IPS-18c (cell line): ENCODE data around the gene HAL.

Experiments used
- H3K4me3 ChIP-seq: 2 replicates; pipeline ENCODE4 v1.7.0; 2013; ENCODE audit warnings: low read depth, mild to moderate bottlenecking, low read length, moderate library complexity; ENCODE audit not compliant: insufficient read depth
- H3K9me3 ChIP-seq: one replicate; pipeline ENCODE4 v1.6.1; 2013; ENCODE audit warnings: mild to moderate bottlenecking, low read length, moderate library complexity; ENCODE audit not compliant: control insufficient read depth, insufficient read depth

HAL gene

GRCh38 chr12:95996034-95996658 lies at the start of gene HAL:
Gene HAL (minus strand): TSS chr12:95996344. CDS start chr12:95995910, 434 bp downstream.
- Histone ChIP-seq H3K9me3 (no peaks in the 10 kb centered on the region), H3K4me3 (no peak within 1 kb of the TSS)

DNA sequence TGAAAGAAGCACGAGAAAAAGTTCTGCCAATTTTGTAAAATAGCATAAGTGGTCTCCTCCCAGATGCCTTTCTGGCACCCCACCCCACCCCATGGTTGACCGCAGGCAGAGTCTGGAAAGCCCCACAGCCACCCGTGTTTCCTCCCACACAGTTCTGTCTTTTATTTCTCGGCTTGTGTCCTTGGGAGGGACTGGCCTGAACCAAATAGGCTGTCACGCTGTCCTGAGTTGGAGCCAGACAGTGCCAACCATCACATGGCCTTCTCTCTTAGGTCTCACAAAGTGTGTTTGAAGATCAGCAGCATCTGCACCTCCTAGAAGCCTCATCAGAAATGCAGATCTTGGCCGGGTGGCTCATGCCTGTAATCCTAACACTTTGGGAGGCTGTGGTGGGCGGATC lies 49.4 kb upstream of the HAL start:
- H3K9me3 ChIP-seq: no peaks in the 10 kb centered on the region

DNA sequence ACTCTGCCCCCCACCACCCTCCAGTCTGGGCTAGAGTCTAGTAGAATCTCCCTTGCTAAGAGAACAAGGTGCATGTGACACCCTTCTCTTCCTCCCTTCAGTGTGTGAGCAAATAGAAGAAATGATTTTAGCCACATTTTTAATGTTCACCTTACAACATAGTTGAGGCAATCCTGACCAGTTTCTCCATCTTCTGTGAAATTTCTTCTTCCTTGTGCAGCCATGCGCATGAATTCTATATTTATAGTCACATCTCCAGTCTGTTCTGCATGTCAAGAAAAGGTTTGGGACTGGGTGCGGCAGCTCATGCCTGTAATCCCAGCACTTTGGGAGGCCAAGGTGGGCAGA lies 48.8 kb upstream of the HAL start:
- no peak overlapping the region for H3K4me3 ChIP-seq

More for the DNA sequence above, 49.4 kb upstream of the HAL start:
- H3K4me3 ChIP-seq: no peak overlapping the region

DNA sequence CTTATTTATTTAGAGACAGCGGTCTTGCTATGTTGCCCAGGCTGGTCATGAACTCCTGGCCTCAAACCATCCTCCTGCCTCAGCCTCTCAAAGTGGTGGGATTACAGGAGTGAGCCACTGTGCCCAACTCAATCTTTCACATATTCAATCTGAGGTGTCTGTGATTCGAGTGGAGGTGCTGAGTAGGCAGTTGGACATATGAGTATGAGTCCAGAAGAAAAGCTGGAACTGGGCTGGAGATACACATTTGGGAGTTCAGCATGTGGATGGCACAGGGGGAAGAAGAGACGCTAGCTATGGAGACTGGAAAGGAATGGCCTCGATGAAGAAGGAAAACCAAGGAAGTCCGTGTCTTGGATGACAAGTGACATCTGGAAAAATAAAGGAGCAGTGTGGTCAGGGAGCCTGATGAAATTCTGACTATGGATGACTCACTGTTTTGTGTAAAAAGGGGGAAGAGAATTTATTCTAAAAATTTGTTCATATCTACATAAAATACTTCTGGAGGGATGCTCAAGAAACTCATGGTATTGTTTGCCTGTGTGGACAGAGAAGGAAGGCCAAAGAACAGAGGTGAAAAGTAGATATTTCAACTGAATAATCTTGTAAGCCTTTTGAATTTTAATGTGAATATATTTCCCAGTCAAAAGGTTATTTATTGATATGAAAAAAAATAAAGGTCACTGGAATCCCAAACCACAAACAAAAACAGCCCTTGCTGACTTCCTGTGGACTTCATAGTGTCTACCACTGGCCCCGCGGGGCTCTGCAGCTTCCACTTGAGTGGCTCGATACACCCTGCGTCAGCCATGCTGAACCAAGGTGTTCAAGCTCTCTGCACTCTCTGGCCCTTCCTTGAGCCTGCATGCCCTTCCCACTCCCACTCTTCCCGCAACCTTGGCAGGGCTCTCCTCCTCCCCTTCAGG lies 48.1 kb upstream of the HAL start:
- Histone ChIP-seq H3K9me3 (no peaks in the 10 kb centered on the region), H3K4me3 (no peak overlapping the region)

More for the DNA sequence above, 48.8 kb upstream of the HAL start:
- H3K9me3 ChIP-seq: no peaks in the 10 kb centered on the region

DNA sequence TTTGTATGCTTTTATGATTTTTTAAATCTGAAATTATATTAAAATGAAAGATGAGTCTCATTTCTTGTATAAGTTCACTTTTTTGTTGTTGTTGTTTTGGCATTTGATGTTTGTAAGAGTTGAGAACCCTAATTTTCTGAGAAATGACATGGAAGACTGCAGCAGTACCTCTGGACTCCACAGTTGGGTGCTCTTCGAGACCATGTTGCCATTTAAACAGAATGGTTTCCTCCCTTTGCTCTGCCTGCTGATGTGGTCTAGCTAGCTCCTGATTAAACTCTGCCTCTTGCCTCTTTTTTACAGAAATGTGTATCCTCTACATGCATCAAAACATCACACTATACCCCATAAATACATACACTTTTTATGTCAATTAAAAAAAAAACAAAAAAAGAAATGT lies 45.0 kb upstream of the HAL start:
- Histone ChIP-seq H3K4me3 (no peak overlapping the region), H3K9me3 (no peaks in the 10 kb centered on the region)

DNA sequence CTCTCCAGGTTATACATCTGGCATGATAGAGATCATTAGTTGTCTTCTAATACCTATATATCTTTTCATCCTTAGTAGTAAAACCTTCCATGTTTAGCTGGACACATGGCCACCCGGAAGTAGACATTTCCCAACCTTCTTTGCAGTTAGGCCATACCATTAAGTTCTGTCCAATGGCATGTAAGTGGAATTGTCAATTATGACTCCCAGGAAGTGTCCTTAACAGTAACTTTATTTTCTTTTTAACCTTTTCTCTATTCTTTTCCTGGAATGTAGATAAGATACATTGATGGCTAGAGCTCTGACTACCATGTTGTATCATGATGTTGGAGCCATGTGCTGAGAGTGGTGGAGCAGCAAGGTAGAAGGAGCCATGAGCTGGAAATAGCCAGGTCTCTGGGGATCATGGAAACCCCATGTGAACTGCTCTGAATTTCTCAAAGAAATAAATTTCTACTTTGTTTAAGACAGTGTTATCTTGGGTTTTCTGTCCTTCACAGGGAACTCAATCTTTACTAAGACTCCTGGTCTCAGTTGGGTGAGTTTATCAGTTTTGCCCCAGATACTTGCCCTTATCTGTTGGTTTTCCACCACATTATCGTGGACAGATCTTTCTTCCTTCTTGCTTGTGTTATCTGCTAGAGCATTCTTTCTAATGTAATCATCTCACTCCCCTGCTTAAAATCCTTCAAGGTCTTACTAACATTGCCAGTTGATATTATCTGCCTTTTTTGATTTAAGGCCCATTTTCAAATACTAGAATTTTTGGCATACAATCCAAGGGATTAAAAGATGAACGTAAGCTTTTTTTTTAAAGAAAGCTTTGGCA lies 44.4 kb upstream of the HAL start:
- H3K4me3 ChIP-seq: no peak overlapping the region
- H3K9me3 ChIP-seq: no peaks in the 10 kb centered on the region

DNA sequence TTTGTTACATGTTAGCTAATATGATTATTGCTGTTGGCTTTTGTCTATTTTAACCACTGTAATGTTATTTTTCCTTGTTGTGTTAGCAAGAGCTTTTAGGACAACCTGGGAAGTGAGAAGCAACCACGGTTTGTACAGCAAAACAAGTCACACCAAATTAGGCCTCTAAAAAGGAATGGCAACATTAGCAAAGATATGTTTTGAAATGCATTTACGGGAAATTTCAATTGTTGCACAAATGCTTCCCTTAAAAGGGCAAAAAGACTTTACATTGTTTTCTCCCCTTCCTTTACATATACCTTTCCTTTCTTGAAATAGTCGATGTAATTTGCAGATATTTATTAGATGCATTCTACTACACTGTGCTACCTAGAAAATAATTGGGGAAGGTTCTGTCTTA lies 43.4 kb upstream of the HAL start:
- H3K4me3 ChIP-seq: no peak overlapping the region
- H3K9me3 ChIP-seq: no peaks in the 10 kb centered on the region

DNA sequence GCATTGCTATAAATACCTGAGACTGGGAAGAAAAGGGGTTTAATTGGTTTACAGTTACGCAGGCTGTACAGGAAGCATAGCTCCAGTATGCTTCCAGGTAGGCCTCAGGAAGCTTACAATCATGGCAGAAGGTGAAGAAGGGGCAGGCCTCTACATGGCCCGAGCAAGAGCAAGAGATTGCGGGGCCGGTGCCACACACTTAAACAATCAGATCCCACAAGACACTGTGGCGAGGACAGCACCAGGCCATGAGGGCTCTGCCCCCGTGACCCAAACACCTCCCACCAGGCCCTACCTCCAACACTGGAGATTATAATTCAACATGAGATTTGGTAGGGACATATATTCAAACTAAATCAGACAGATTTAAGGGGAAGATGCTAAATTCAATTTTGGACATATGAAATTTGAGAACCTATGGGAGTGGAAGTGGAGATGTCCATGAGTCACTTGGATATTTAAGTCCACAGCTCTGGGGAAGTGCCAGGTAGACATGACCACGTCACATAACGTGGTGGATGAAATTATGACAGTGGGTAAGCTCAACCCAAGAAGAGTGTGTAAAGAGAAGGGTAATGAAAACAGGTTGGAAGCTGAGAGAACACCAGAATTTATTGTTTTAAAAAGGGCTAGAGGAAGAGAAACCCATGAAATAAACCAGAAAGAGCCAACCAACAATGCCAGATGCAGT lies 40.8 kb upstream of the HAL start:
- H3K9me3 ChIP-seq: no peaks in the 10 kb centered on the region

DNA sequence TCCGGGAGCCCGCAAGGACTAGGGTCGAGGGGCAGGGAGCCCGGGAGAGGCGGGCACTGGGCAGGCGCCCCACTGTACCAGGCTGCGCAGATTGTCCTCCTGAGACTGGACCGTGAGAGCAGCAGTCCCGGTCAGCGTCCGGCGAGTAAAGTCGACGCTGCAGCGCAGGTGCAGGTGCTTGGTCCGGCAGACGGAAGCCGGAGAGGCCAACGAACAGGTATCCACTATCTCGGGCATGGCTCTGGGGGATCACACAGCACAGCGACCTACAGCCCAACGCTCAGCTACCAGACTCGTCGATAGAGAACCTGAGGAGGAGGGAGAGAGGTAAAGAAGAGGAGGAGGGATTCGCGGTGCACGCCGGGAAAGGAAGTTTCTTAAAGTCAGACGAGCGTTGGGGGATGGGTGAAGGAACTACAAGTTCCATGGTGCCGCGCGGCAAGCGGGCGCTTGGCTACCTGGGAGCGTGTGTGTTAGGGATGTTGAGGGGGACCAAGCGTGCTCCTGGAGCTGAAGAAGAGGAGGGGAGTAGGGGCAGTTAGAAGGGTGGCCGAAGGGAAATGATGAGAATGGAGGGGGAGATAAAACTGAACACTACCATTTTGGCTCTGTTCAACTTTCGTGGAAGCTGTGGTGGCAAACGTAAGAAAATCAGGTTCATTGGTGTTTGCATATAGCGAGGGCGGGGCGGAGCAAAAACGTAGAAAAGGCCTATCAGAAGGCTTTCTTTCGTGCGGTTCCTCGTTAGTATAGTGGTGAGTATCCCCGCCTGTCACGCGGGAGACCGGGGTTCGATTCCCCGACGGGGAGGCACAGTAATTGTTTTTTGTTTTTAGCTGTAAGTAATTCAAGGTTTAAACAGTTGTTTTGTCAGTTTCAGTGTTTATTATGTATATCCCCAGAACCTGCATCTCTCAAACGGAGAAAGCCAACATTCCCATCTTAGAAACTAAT lies 39.4 kb upstream of the HAL start, which contains the start of gene LTA4H:
Gene LTA4H (minus strand): TSS at position 305 of the 954 bp plus-strand sequence. CDS start 68 bp downstream, at position 237.
- H3K4me3 ChIP-seq: peak within 1 kb of the TSS; percentile 96

More for the DNA sequence above, 40.8 kb upstream of the HAL start:
- H3K4me3 ChIP-seq: no peak overlapping the region

DNA sequence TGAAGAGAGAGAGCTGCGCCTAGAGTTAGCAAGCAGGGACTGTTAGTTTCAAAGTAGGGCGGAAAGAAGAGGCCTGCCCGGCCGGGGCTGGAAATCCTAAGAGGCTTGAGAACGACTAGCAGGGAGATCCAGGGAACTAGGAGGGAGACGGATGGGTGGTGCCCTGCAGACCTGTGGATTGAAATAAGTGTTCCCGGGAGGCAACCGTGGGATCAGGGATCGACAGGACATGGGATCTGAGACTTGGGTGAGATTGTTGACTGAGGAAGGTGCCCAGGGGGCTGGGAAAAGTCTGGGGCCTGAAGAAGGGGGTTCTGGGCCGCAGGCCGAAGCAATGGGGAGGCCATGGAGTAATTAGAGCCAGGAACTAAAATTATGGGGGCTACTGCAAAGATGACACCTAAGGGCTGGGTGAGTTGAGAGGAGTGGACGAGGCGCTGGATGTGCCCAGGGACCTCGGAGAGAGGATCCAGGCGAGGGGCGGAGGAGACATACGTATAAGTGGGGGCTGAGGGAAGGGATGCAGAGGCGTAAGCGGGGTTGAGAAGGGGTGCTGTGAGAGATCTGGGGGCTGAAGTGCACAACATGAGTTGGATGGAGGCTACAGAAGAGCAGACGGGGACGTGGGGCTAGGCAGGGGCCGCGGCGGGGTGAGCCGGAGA lies 38.6 kb upstream of the HAL start:
- Histone ChIP-seq H3K4me3 (peak overlapping the region; percentile 96), H3K9me3 (no peaks in the 10 kb centered on the region)

More for the DNA sequence above, 39.4 kb upstream of the HAL start, which contains the start of gene LTA4H:
- H3K9me3 ChIP-seq: no peaks in the 10 kb centered on the region

GRCh38 chr12:96033549-96034389 lies 37.6 kb upstream of the HAL start:
- Histone ChIP-seq H3K9me3 (no peaks in the 10 kb centered on the region), H3K4me3 (peak overlapping the region; percentile 26; the same call in 1 of the 2 replicates)

- H3K4me3 ChIP-seq: no peak overlapping the region
- no peaks in the 10 kb centered on the region for H3K9me3 ChIP-seq
These were observed 33.7 kb upstream of the HAL start for GRCh38 chr12:96029826-96030225.

DNA sequence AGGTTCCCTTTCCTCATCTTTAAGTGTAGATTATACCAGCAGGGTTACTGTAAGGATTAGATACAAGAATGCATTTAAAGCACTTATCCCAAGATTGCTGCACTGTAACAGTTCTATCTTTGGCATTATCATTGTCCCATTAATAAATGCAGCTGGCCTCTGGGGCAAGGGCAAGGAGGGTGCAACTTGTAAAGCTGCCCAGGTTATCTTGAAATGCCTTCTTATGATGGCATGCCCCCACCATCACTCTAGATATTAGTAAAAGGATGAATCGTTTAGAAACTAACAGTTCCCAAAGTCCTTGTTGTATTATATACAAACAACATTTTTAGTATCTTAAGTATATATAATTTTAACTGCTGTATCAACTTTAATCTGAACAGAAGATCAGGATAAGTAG lies 32.4 kb upstream of the HAL start:
- no peak overlapping the region for H3K4me3 ChIP-seq

GRCh38 chr12:96026331-96026730 lies 30.2 kb upstream of the HAL start:
- Histone ChIP-seq H3K9me3 (no peaks in the 10 kb centered on the region), H3K4me3 (no peak overlapping the region)

More for the DNA sequence above, 32.4 kb upstream of the HAL start:
- no peaks in the 10 kb centered on the region for H3K9me3 ChIP-seq

DNA sequence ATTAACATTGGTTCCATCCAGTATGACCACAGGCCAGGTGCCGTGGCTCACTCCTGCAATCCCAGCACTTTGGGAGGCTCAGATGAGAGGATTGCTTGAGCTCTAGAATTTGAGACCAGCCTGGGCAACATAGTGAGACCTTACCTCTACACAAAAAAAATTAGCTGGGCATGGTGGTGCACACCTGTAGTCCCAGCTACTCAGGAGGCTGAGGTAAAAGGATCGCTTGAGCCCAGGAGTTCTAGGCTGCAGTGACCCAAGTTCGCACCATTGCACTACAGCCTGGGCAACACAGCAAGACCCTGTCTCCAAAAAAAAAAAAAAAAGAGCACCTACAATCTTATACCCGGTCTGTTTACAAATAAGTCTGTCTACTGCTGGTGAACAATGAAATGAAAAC lies 29.4 kb upstream of the HAL start:
- Histone ChIP-seq H3K9me3 (no peaks in the 10 kb centered on the region), H3K4me3 (no peak overlapping the region)
